IMR-90 (cell line): ENCODE results near the gene EPM2AIP1. TPM values are rescaled to one million over a fixed set of nuclear protein-coding genes. Genes with fewer than 3 reads are reported as not detected.

Experiments used
- ATAC-seq: fragments of 200-7000 bp; cut with Tn5 transposase; 2 replicates; pipeline ENCODE4 v1.9.1; 2020; ENCODE audit warnings: low read depth, mild to moderate bottlenecking, moderate library complexity
- BruUV-seq: library from RNA; stranded (reverse); fragments of 400-500 nt; replicated peaks from 2 replicates; lab custom pipeline; 2021; lab: Mats Ljungman, UMichigan
- CTCF ChIA-PET: fragments of 300-600 bp; formaldehyde crosslinking; extraction: SDS; loops from one replicate; lab custom pipeline; 2021; ENCODE audit warnings: antibody characterized with exemption; lab: Yijun Ruan, JAX
- POLR2A ChIA-PET: fragments of 300-600 bp; sonication (Branson Sonifier 250); formaldehyde crosslinking; loops from one replicate; lab custom pipeline; 2022; ENCODE audit warnings: antibody characterized with exemption; ENCODE audit not compliant: unreplicated experiment; lab: Charles Lee
- DNase-seq: peaks from one replicate; pipeline ENCODE4 v3.0.0; 2013
- H2AFZ ChIP-seq: replicated peaks from 2 replicates; pipeline ENCODE3; 2013; ENCODE audit warnings: low read length, mild to moderate bottlenecking; ENCODE audit not compliant: poor library complexity
- H2AK5ac ChIP-seq: 2 replicates; pipeline ENCODE4 v1.6.1; 2013; ENCODE audit warnings: low read depth, low read length, inconsistent platforms
- H2AK9ac ChIP-seq: replicated peaks from 2 replicates; pipeline ENCODE3; 2013; ENCODE audit warnings: mild to moderate bottlenecking, low read depth, low read length, moderate library complexity; ENCODE audit not compliant: poor library complexity
- H2BK120ac ChIP-seq: 2 replicates; pipeline ENCODE4 v1.6.1; 2013; ENCODE audit warnings: low read depth, low read length, inconsistent platforms
- H2BK15ac ChIP-seq: 3 replicates; pipeline ENCODE4 v1.6.1; 2013; ENCODE audit warnings: low read depth, low read length, inconsistent platforms
- H2BK20ac ChIP-seq: 2 replicates; pipeline ENCODE4 v1.6.1; 2013; ENCODE audit warnings: low read depth, mild to moderate bottlenecking, inconsistent platforms, low read length, moderate library complexity
- H2BK5ac ChIP-seq: 2 replicates; pipeline ENCODE4 v1.6.1; 2013; ENCODE audit warnings: mild to moderate bottlenecking, low read depth, low read length, inconsistent platforms; ENCODE audit not compliant: poor library complexity, severe bottlenecking
- H3K14ac ChIP-seq: replicated peaks from 2 replicates; pipeline ENCODE4 v1.6.1; 2013; ENCODE audit warnings: low read depth, low read length, inconsistent platforms
- H3K18ac ChIP-seq: 2 replicates; pipeline ENCODE4 v1.6.1; 2013; ENCODE audit warnings: low read depth, low read length, control low read depth
- H3K23ac ChIP-seq: 2 replicates; pipeline ENCODE4 v1.6.1; 2013; ENCODE audit warnings: low read depth, low read length, inconsistent platforms
- H3K27ac ChIP-seq: 2 replicates; pipeline ENCODE4 v1.5.1; 2013; ENCODE audit warnings: mild to moderate bottlenecking, control low read depth, low read length; ENCODE audit not compliant: insufficient read depth
- H3K27me3 ChIP-seq: 2 replicates; pipeline ENCODE4 v1.6.1; 2013; ENCODE audit warnings: low read length; ENCODE audit not compliant: control insufficient read depth, insufficient read depth
- H3K36me3 ChIP-seq: 2 replicates; pipeline ENCODE4 v1.6.1; 2013; ENCODE audit warnings: low read length, mixed read lengths; ENCODE audit not compliant: control insufficient read depth, insufficient read depth
- H3K4ac ChIP-seq: 2 replicates; pipeline ENCODE4 v1.6.1; 2013; ENCODE audit warnings: low read depth, low read length, inconsistent platforms
- H3K4me1 ChIP-seq: 2 replicates; pipeline ENCODE4 v1.6.1; 2013; ENCODE audit warnings: low read length, mixed read lengths; ENCODE audit not compliant: control insufficient read depth, insufficient read depth
- H3K4me2 ChIP-seq: 2 replicates; pipeline ENCODE4 v1.6.1; 2013; ENCODE audit warnings: low read depth, mild to moderate bottlenecking, control low read depth, low read length, moderate library complexity
- H3K4me3 ChIP-seq: 2 replicates; pipeline ENCODE4 v1.5.1; 2013; ENCODE audit warnings: low read depth, mild to moderate bottlenecking, control low read depth, low read length, moderate library complexity; ENCODE audit not compliant: insufficient read depth
- H3K56ac ChIP-seq: 2 replicates; pipeline ENCODE4 v1.6.1; 2013; ENCODE audit warnings: low read length, inconsistent platforms; ENCODE audit not compliant: insufficient read depth; ENCODE audit errors: extremely low read depth
- H3K79me1 ChIP-seq, 2 experiments: 2 replicates each; pipeline ENCODE4 v1.6.1; 2013; ENCODE audit warnings: low read length in 2 of 2, inconsistent platforms in 1 of 2, low read depth in 1 of 2
- H3K9ac ChIP-seq: 2 replicates; pipeline ENCODE4 v1.6.1; 2013; ENCODE audit warnings: low read depth, low read length, control low read depth
- H3K9me1 ChIP-seq: 2 replicates; pipeline ENCODE4 v1.6.1; 2013; ENCODE audit warnings: low read length, inconsistent platforms; ENCODE audit not compliant: insufficient read depth
- H3K9me3 ChIP-seq: 2 replicates; pipeline ENCODE4 v1.6.1; 2013; ENCODE audit warnings: low read length; ENCODE audit not compliant: control insufficient read depth, insufficient read depth
- H4K20me1 ChIP-seq: 2 replicates; pipeline ENCODE4 v1.6.1; 2013; ENCODE audit warnings: low read length, inconsistent platforms; ENCODE audit not compliant: insufficient read depth
- H4K5ac ChIP-seq: 2 replicates; pipeline ENCODE4 v1.6.1; 2013; ENCODE audit warnings: mild to moderate bottlenecking, low read depth, low read length, control low read depth
- H4K8ac ChIP-seq, 2 experiments: 2 replicates each; pipeline ENCODE4 v1.6.1; 2013; ENCODE audit warnings: low read depth in 2 of 2, low read length in 2 of 2, control low read depth in 1 of 2, inconsistent platforms in 1 of 2
- H4K91ac ChIP-seq: 2 replicates; pipeline ENCODE4 v1.6.1; 2013; ENCODE audit warnings: low read depth, low read length, inconsistent platforms; ENCODE audit not compliant: insufficient read depth
- BHLHE40 ChIP-seq: fragments of 150-350 bp; IDR thresholded peaks from 2 replicates; pipeline ENCODE4 v1.6.1; 2016; ENCODE audit warnings: mild to moderate bottlenecking, low read depth, low read length
- CEBPB ChIP-seq: IDR thresholded peaks from 2 replicates; pipeline ENCODE4 v1.6.1; 2012; ENCODE audit warnings: low read depth, low read length, improper control_type of control experiment
- MAFK ChIP-seq: IDR thresholded peaks from 2 replicates; pipeline ENCODE4 v1.6.1; 2012; ENCODE audit warnings: low read depth, low read length, improper control_type of control experiment
- MAZ ChIP-seq: IDR thresholded peaks from 2 replicates; pipeline ENCODE4 v1.6.1; 2012; ENCODE audit warnings: low read depth, mild to moderate bottlenecking, low read length, improper control_type of control experiment, moderate library complexity, borderline replicate concordance
- MXI1 ChIP-seq: IDR thresholded peaks from 2 replicates; pipeline ENCODE4 v1.6.1; 2012; ENCODE audit warnings: low read depth, mild to moderate bottlenecking, low read length, moderate library complexity, borderline replicate concordance
- RAD21 ChIP-seq: IDR thresholded peaks from 2 replicates; pipeline ENCODE4 v1.6.1; 2012; ENCODE audit warnings: low read length, improper control_type of control experiment
- SMC3 ChIP-seq: fragments of 150-350 bp; IDR thresholded peaks from 2 replicates; pipeline ENCODE4 v1.6.1; 2016; ENCODE audit warnings: low read depth, mild to moderate bottlenecking, antibody characterized with exemption, low read length, moderate library complexity
- WGBS, 2 experiments: methylation state at CpG; one replicate each; pipeline versions ENCODE4 v1.1.5 to v1.1.7; 2013; ENCODE audit warnings: missing lambda C conversion rate in 2 of 2; ENCODE audit not compliant: insufficient read length in 1 of 2; ENCODE audit errors: extremely low coverage in 2 of 2; 5-methylcytosine and 5-hydroxymethylcytosine counted together
- dilution Hi-C: fragments of 300-500 bp; cut with HindIII; formaldehyde crosslinking; loops from one replicate; pipeline ENCODE4 v1.14.3; 2018; ENCODE audit warnings: low sequenced_read_pairs; ENCODE audit not compliant: unreplicated experiment
- in situ Hi-C: fragments of 300-500 bp; cut with MboI; formaldehyde crosslinking; loops from 3 replicates; pipeline ENCODE4 v1.14.3; 2019; ENCODE audit warnings: low sequenced_read_pairs, inconsistent platforms, mixed read lengths
- intact Hi-C: fragments of 100-400 bp; cut with micrococcal nuclease; formaldehyde crosslinking; loops from 2 replicates; pipeline ENCODE4 v1.10.0; 2022
- polyA plus RNA-seq, 3 experiments: library from polyadenylated mRNA; depleted of rRNA; stranded (reverse); fragments of >200 nt; gene quantifications; 2 replicates each; pipeline ENCODE4 v1.2.3, GENCODE V29; 2012; ENCODE audit warnings: low replicate concordance in 1 of 3
- total RNA-seq: library from RNA; depleted of rRNA; stranded (reverse); fragments of >200 nt; gene quantifications from 2 replicates; pipeline ENCODE4 v1.2.3, GENCODE V29; 2012
- TF ChIP-seq, protein P1 (sequence below): conservative IDR thresholded peaks from 2 replicates; pipeline ENCODE4 v1.5.1; 2012; ENCODE audit warnings: mild to moderate bottlenecking, low read depth, low read length, improper control_type of control experiment

EPM2AIP1 gene
- total and polyA plus RNA-seq, 2 of the 4 experiments (the other 2 are of a cell fraction): 6.4 to 13.4 TPM

GRCh38 chr3:37026851-37027250 lies 33.9 kb upstream of the EPM2AIP1 start:
- Histone ChIP-seq H3K9ac (no peak overlapping the region), H3K4me1 (peaks cover 2% of the 10 kb centered on the region; the same call in 1 of the 2 replicates), H2AK9ac (no peak overlapping the region), H3K4ac (no peak overlapping the region), H3K14ac (no peak overlapping the region), H2BK20ac (no peak overlapping the region), H2AK5ac (no peak overlapping the region), H3K27ac (no peak overlapping the region), H2BK120ac (no peak overlapping the region), H3K27me3 (no peaks in the 10 kb centered on the region), H4K5ac (no peak overlapping the region), H3K4me3 (no peak overlapping the region), H2AFZ (no peak overlapping the region), H3K9me1 (no peaks in the 10 kb centered on the region), H3K4me2 (no peak overlapping the region), H3K79me1 (peaks cover 0 to 21% of the 10 kb centered on the region in 2 experiments; a peak in 2 of 4 replicates), H4K8ac (no peak overlapping the region), H2BK5ac (no peak overlapping the region), H4K91ac (no peak overlapping the region), H3K36me3 (peaks cover 39% of the 10 kb centered on the region), H3K9me3 (no peaks in the 10 kb centered on the region), H3K56ac (no peak overlapping the region), H4K20me1 (no peaks in the 10 kb centered on the region), H3K23ac (no peak overlapping the region), H3K18ac (no peak overlapping the region), H2BK15ac (no peak overlapping the region)
- WGBS, 2 experiments: 100% methylated on average over 3 of the region's 5 CpGs; no CpG with 5 or more reads in 1 of the 2 experiments
- no TSS peak for BruUV-seq
- ATAC-seq (no peak), DNase-seq (no peak)
- dilution Hi-C loops: no loop called here
- ChIA-PET CTCF (no interaction called here), POLR2A (interaction anchor here (0.6 kb wide), 1 partner anchor 29 kb away, joined by 4 read pairs; no protein-coding TSS in a partner anchor)
- in situ Hi-C loops: loop anchor here (10.0 kb wide), 1 partner anchor 188 kb away; no protein-coding TSS in a partner anchor
- intact Hi-C loops: no loop called here
- TF ChIP-seq, protein P1, sequence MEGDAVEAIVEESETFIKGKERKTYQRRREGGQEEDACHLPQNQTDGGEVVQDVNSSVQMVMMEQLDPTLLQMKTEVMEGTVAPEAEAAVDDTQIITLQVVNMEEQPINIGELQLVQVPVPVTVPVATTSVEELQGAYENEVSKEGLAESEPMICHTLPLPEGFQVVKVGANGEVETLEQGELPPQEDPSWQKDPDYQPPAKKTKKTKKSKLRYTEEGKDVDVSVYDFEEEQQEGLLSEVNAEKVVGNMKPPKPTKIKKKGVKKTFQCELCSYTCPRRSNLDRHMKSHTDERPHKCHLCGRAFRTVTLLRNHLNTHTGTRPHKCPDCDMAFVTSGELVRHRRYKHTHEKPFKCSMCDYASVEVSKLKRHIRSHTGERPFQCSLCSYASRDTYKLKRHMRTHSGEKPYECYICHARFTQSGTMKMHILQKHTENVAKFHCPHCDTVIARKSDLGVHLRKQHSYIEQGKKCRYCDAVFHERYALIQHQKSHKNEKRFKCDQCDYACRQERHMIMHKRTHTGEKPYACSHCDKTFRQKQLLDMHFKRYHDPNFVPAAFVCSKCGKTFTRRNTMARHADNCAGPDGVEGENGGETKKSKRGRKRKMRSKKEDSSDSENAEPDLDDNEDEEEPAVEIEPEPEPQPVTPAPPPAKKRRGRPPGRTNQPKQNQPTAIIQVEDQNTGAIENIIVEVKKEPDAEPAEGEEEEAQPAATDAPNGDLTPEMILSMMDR: no peak
- no peak for TF ChIP-seq MAFK
- no peak for TF ChIP-seq MXI1
- no peak for TF ChIP-seq SMC3
- TF ChIP-seq CEBPB: no peak
- no peak for TF ChIP-seq BHLHE40
- no peak for TF ChIP-seq MAZ
- no peak for TF ChIP-seq RAD21
